Liver (tissue), 9 donors: ENCODE results near the gene MICAL1. TPM values are rescaled to one million over a fixed set of nuclear protein-coding genes. Genes with fewer than 3 reads are reported as not detected.

ENCODE experiments used
- DNase-seq: peaks from one replicate; pipeline ENCODE4 v3.0.0-alpha.2; 2017; ENCODE audit warnings: low spot score
- H3K27ac ChIP-seq, 2 donors: one replicate each; pipeline ENCODE4 v1.7.0; 2013; ENCODE audit warnings: inconsistent platforms in 2 of 2, low read length in 2 of 2, control low read depth in 1 of 2, low read depth in 1 of 2, mild to moderate bottlenecking in 1 of 2
- H3K27me3 ChIP-seq, 4 donors: one replicate each; pipeline versions ENCODE4 v1.6.1 to v1.7.0; 2013; ENCODE audit warnings: low read length in 3 of 4, inconsistent platforms in 1 of 4, mild to moderate bottlenecking in 1 of 4, moderate library complexity in 1 of 4; ENCODE audit not compliant: control insufficient read depth in 4 of 4, insufficient read depth in 4 of 4
- H3K36me3 ChIP-seq, 4 donors: one replicate each; pipeline versions ENCODE4 v1.6.1 to v1.7.0; 2013; ENCODE audit warnings: low read length in 3 of 4, mild to moderate bottlenecking in 3 of 4, low read depth in 1 of 4, moderate library complexity in 1 of 4; ENCODE audit not compliant: control insufficient read depth in 4 of 4, insufficient read depth in 3 of 4
- H3K4me1 ChIP-seq, 4 donors: one replicate each; pipeline versions ENCODE4 v1.6.1 to v1.7.0; 2013; ENCODE audit warnings: low read length in 3 of 4, mild to moderate bottlenecking in 3 of 4, moderate library complexity in 1 of 4; ENCODE audit not compliant: control insufficient read depth in 4 of 4, insufficient read depth in 4 of 4
- H3K4me3 ChIP-seq, 3 donors: one replicate each; pipeline versions ENCODE4 v1.6.1 to v1.7.0; 2013; ENCODE audit warnings: low read length in 3 of 3, control low read depth in 1 of 3, low read depth in 1 of 3, mild to moderate bottlenecking in 1 of 3
- H3K9ac ChIP-seq, 2 donors: one replicate each; pipeline ENCODE4 v1.7.0; 2013; ENCODE audit warnings: low read length in 2 of 2, mild to moderate bottlenecking in 2 of 2, moderate library complexity in 2 of 2, control low read depth in 1 of 2, low read depth in 1 of 2
- H3K9me3 ChIP-seq, 4 donors: one replicate each; pipeline versions ENCODE4 v1.6.1 to v1.7.0; 2013; ENCODE audit warnings: low read length in 3 of 4; ENCODE audit not compliant: control insufficient read depth in 4 of 4
- ATF3 ChIP-seq: IDR thresholded peaks from 2 replicates; pipeline ENCODE4 v1.6.1; 2016; ENCODE audit warnings: antibody characterized with exemption
- CTCF ChIP-seq: fragments of 150-350 bp; IDR thresholded peaks from 2 replicates; pipeline ENCODE4 v1.5.1; 2017; ENCODE audit warnings: improper control_type of control experiment, low read depth, low read length; ENCODE audit not compliant: missing input control
- EGR1 ChIP-seq, 2 donors: IDR thresholded peaks; 2 replicates each; pipeline ENCODE4 v1.6.1; 2016 to 2018; ENCODE audit warnings: antibody characterized with exemption in 2 of 2, low read depth in 2 of 2
- FOXA1 ChIP-seq: IDR thresholded peaks from 2 replicates; pipeline ENCODE4 v1.6.1; 2016; ENCODE audit warnings: antibody characterized with exemption
- FOXA2 ChIP-seq: IDR thresholded peaks from 2 replicates; pipeline ENCODE4 v1.6.1; 2016; ENCODE audit warnings: antibody characterized with exemption
- GABPA ChIP-seq, 2 donors: IDR thresholded peaks in 1 of 2; conservative IDR thresholded peaks in 1 of 2; 2 replicates each; pipeline ENCODE4 v1.6.1; 2016; ENCODE audit warnings: antibody characterized with exemption in 2 of 2, mild to moderate bottlenecking in 1 of 2, moderate library complexity in 1 of 2
- HNF4A ChIP-seq, 2 donors: conservative IDR thresholded peaks; 2 replicates each; pipeline ENCODE4 v1.6.1; 2016; ENCODE audit warnings: antibody characterized with exemption in 2 of 2, mild to moderate bottlenecking in 2 of 2
- HNF4G ChIP-seq: IDR thresholded peaks from 2 replicates; pipeline ENCODE4 v1.6.1; 2016; ENCODE audit warnings: antibody characterized with exemption
- JUND ChIP-seq, 2 donors: IDR thresholded peaks; 2 replicates each; pipeline ENCODE4 v1.6.1; 2016; ENCODE audit warnings: antibody characterized with exemption in 2 of 2
- MAX ChIP-seq: IDR thresholded peaks from 2 replicates; pipeline ENCODE4 v1.6.1; 2016; ENCODE audit warnings: antibody characterized with exemption
- NR2F2 ChIP-seq: IDR thresholded peaks from 2 replicates; pipeline ENCODE4 v1.6.1; 2016; ENCODE audit warnings: antibody characterized with exemption
- RAD21 ChIP-seq, 2 donors: IDR thresholded peaks; 2 replicates each; pipeline ENCODE4 v1.6.1; 2016; ENCODE audit warnings: antibody characterized with exemption in 2 of 2, mild to moderate bottlenecking in 2 of 2
- RXRA ChIP-seq, 2 donors: IDR thresholded peaks; 2 replicates each; pipeline ENCODE4 v1.6.1; 2017 to 2018; ENCODE audit warnings: antibody characterized with exemption in 2 of 2, mild to moderate bottlenecking in 1 of 2
- SP1 ChIP-seq: IDR thresholded peaks from 2 replicates; pipeline ENCODE4 v1.6.1; 2018; ENCODE audit warnings: antibody characterized with exemption, mild to moderate bottlenecking
- TAF1 ChIP-seq: conservative IDR thresholded peaks from 2 replicates; pipeline ENCODE4 v1.6.1; 2016; ENCODE audit warnings: antibody characterized with exemption, mild to moderate bottlenecking
- YY1 ChIP-seq: IDR thresholded peaks from 2 replicates; pipeline ENCODE4 v1.6.1; 2016; ENCODE audit warnings: antibody characterized with exemption, mild to moderate bottlenecking
- ZBTB33 ChIP-seq: IDR thresholded peaks from 2 replicates; pipeline ENCODE4 v1.6.1; 2016; ENCODE audit warnings: antibody characterized with exemption
- WGBS: extraction: QIAGEN DNeasy Blood & Tissue Kit; methylation state at CpG from one replicate; pipeline ENCODE4 v1.1.7; 2013; 5-methylcytosine and 5-hydroxymethylcytosine counted together
- polyA plus RNA-seq, 2 donors: library from polyadenylated mRNA; stranded (reverse) in 1 of 2; unstranded in 1 of 2; fragments of 200-250 nt in 1 of 2; fragments of >200 nt in 1 of 2; fragmentation: Nextera tagmentation in 1 of 2; extraction: Ambion mirVana in 1 of 2; gene quantifications; one replicate each; pipeline versions ENCODE4 v1.2.1 to v1.2.3, GENCODE V29; 2013 to 2015
- total RNA-seq, 2 donors: library from RNA; depleted of rRNA; stranded (reverse); fragments of >200 nt; gene quantifications; one replicate each; pipeline ENCODE4 v1.2.3, GENCODE V29; 2014
- donor health status: healthy.
- donor health status: healthy.
- donor health status: healthy.
- donor health status: healthy.
- donor health status: healthy.

MICAL1 gene
- total and polyA plus RNA-seq, 4 donors: 1.8 to 4.9 (median 3.3) TPM

GRCh38 chr6:109498052-109498451 is 42.5 kb upstream of the MICAL1 start (continued):
- TF ChIP-seq CTCF (no peak), SP1 (no peak), JUND (IDR thresholded peaks at IDR 0.05) (no peak), RAD21 (IDR thresholded peaks at IDR 0.05) (no peak), FOXA1 (no peak), HNF4G (no peak)

GRCh38 chr6:109496036-109496772 is 40.6 kb upstream of the MICAL1 start:
- no peaks in the 10 kb centered on the region for H3K27me3 ChIP-seq
- H3K9ac ChIP-seq: no peak overlapping the region
- no peaks in the 10 kb centered on the region for H3K9me3 ChIP-seq
- DNase-seq: no peak
- no peak overlapping the region for H3K27ac ChIP-seq
- no peak for TF ChIP-seq ATF3
- no peak for TF ChIP-seq RAD21 (IDR thresholded peaks at IDR 0.05)
- TF ChIP-seq JUND (IDR thresholded peaks at IDR 0.05): no peak
- TF ChIP-seq YY1: no peak
- TF ChIP-seq CTCF: no peak
- no peak for TF ChIP-seq MAX
- TF ChIP-seq EGR1 (IDR thresholded peaks at IDR 0.05; ENCODE audit: low read depth in 2 of 2): no peak
- TF ChIP-seq FOXA1: no peak
- TF ChIP-seq TAF1: no peak
- TF ChIP-seq ZBTB33: no peak
- TF ChIP-seq SP1: no peak
- WGBS: 90% methylated on average over 9 of the region's 9 CpGs
- no peaks in the 10 kb centered on the region for H3K4me1 ChIP-seq
- no peak overlapping the region for H3K4me3 ChIP-seq
- H3K36me3 ChIP-seq: no peaks in the 10 kb centered on the region

GRCh38 chr6:109493865-109494264 is 38.3 kb upstream of the MICAL1 start:
- H3K36me3 ChIP-seq: no peaks in the 10 kb centered on the region
- H3K4me1 ChIP-seq: peaks cover 0 to 1% (median 0%) of the 10 kb centered on the region in 4 donors
- no peaks in the 10 kb centered on the region for H3K9me3 ChIP-seq
- H3K9ac ChIP-seq: no peak overlapping the region
- H3K27ac ChIP-seq: no peak overlapping the region
- H3K27me3 ChIP-seq: no peaks in the 10 kb centered on the region
- H3K4me3 ChIP-seq: no peak overlapping the region
- DNase-seq: no peak
- WGBS: 90% methylated on average over 1 of the region's 1 CpG
- TF ChIP-seq GABPA (IDR thresholded peaks at IDR 0.05 in 1 of 2, conservative IDR thresholded peaks at IDR 0.05 in 1 of 2): no peak
- no peak for TF ChIP-seq HNF4G
- TF ChIP-seq TAF1: no peak
- no peak for TF ChIP-seq RXRA (IDR thresholded peaks at IDR 0.05)
- no peak for TF ChIP-seq JUND (IDR thresholded peaks at IDR 0.05)
- no peak for TF ChIP-seq FOXA2
- TF ChIP-seq NR2F2: no peak
- TF ChIP-seq SP1: no peak
- no peak for TF ChIP-seq YY1
- TF ChIP-seq ZBTB33: no peak
- TF ChIP-seq MAX: no peak
- no peak for TF ChIP-seq RAD21 (IDR thresholded peaks at IDR 0.05)
- TF ChIP-seq HNF4A (conservative IDR thresholded peaks at IDR 0.05): no peak
